PFSK-1 (cell line): ENCODE results near the gene CLIC3.

Experiments used
- FOXP2 ChIP-seq: optimal IDR thresholded peaks from 2 replicates; pipeline ENCODE3; 2011; ENCODE audit warnings: borderline replicate concordance, control low read depth, inconsistent platforms; ENCODE audit not compliant: insufficient read depth; ENCODE audit errors: extremely low read length, extremely low read depth
- POLR2AphosphoS5 ChIP-seq: IDR thresholded peaks from 2 replicates; pipeline ENCODE4 v1.6.1; 2012; ENCODE audit warnings: low read depth, mild to moderate bottlenecking, control low read depth, low read length, moderate library complexity
- REST ChIP-seq, 2 experiments: IDR thresholded peaks; 2 replicates each; pipeline versions ENCODE4 v1.6.1 to v1.8.0; 2011 to 2012; ENCODE audit warnings: low read depth in 2 of 2, low read length in 2 of 2, control low read depth in 1 of 2, inconsistent platforms in 1 of 2, mild to moderate bottlenecking in 1 of 2, moderate library complexity in 1 of 2; ENCODE audit not compliant: insufficient read depth in 1 of 2
- SIN3A ChIP-seq: IDR thresholded peaks from 2 replicates; pipeline ENCODE4 v1.6.1; 2012; ENCODE audit warnings: mild to moderate bottlenecking, low read length, moderate library complexity, borderline replicate concordance; ENCODE audit not compliant: insufficient read depth
- TAF1 ChIP-seq: IDR thresholded peaks from 2 replicates; pipeline ENCODE4 v1.6.1; 2012; ENCODE audit warnings: low read length, control low read depth, borderline replicate concordance; ENCODE audit not compliant: insufficient read depth

DNA sequence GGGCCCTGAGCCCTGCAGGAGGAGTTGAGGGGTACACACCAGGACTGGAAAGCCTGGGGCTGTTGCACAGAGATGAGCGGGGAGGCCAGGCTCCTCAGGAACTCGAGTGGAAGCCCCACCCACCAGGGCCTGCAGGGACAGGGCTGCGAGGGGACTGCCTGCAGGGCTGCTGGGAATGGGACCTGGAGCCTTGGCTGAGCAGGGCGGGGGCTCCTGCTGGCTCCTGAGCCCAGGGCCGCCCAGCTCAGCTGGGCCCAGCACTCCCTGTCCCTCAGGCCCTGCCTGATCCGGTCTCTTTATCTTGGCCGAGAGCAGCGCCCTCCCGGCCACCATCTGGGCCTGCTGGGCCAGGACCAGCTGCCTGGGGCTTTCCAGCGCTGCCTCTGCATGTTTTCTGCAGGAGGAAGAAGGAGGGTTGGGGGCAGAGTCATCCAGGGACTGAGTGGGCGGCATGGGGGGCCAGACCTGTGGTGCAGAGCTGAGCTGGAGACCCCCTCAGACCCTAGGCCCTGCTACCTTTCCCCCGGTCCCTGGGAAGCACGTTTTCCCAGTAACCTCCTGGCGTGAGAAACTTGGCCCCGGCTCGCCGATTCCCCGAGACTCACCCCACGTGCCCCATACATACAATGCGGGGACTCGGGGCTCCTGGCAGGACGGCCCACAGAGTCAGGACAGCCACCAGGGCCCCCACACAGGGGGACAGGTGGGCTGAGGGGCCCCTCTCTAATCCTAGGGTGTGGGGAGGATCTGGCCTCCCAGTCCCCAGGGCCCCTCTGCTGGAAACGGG lies 34.9 kb downstream of the CLIC3 start:
- TF ChIP-seq POLR2AphosphoS5 (no peak), SIN3A (no peak), REST (IDR thresholded peaks at IDR 0.05; ENCODE audit: insufficient read depth in 1 of 2, low read depth in 2 of 2, low read length in 2 of 2) (no peak), FOXP2 (no peak), TAF1 (no peak)
